Stimulated activated CD8-positive, alpha-beta memory T cell treated with anti-CD3 and anti-CD28 coated beads, Interleukin-15, amount 100 ng/mL, for 4 hours (primary cell): ENCODE data around the gene AP1G2.
A peak's percentile ranks its signal among the peaks of the same experiment; 100 is the strongest.
"Not testable (repeated sequence)": the region's sequence is repeated elsewhere in the genome, so short reads cannot be mapped to it uniquely, and the experiment has no call there.

Source experiments
- DNase-seq, 2 donors: peaks; one replicate each; pipeline ENCODE4 v3.0.0-alpha.2; 2020; ENCODE audit warnings: low read depth in 2 of 2

The AP1G2 gene, protein sequence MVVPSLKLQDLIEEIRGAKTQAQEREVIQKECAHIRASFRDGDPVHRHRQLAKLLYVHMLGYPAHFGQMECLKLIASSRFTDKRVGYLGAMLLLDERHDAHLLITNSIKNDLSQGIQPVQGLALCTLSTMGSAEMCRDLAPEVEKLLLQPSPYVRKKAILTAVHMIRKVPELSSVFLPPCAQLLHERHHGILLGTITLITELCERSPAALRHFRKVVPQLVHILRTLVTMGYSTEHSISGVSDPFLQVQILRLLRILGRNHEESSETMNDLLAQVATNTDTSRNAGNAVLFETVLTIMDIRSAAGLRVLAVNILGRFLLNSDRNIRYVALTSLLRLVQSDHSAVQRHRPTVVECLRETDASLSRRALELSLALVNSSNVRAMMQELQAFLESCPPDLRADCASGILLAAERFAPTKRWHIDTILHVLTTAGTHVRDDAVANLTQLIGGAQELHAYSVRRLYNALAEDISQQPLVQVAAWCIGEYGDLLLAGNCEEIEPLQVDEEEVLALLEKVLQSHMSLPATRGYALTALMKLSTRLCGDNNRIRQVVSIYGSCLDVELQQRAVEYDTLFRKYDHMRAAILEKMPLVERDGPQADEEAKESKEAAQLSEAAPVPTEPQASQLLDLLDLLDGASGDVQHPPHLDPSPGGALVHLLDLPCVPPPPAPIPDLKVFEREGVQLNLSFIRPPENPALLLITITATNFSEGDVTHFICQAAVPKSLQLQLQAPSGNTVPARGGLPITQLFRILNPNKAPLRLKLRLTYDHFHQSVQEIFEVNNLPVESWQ

DNA sequence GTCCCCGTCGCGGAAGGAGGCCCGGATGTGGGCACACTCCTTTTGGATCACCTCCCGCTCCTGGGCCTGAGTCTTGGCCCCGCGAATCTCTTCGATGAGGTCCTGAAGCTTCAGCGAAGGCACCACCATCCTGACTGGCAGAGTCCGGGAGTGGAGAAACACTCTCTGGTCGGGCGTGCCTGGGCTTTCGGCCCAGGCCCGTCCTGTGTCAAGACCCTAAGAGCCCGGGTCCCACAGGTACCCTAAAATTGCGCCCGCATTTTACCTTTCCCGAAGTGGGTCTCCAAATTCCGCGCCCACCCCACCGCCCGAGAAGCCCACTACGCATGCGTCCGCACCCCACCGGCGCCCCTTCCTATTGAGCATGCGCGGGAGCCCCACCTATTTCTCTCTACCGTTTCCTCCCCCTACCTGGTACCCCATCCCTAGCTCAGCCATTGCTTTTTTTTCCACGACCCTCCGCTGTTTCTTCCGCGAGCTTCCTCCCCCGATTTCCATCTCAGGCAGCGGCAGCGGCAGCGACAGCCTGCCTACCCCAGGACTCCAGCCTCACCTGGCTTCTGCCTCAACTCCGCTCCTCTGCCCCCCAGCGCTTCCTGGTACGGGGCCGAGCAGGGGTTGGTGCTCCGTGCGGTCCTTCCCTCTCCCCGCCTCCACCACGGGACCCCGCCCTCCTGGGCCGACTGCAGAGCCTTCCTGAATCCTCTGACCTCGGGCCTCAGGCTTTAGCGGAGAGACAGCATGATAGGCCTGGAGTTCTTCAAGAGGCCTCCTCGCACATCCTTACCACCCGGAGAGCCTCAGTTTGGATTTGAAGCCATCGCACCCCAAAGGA lies at the start of gene AP1G2:
Gene AP1G2 (minus strand): TSS at position 606 of the 835 bp plus-strand sequence. CDS start 477 bp downstream, at position 129.
- peak; percentile 67 to 73 for DNase-seq

DNA sequence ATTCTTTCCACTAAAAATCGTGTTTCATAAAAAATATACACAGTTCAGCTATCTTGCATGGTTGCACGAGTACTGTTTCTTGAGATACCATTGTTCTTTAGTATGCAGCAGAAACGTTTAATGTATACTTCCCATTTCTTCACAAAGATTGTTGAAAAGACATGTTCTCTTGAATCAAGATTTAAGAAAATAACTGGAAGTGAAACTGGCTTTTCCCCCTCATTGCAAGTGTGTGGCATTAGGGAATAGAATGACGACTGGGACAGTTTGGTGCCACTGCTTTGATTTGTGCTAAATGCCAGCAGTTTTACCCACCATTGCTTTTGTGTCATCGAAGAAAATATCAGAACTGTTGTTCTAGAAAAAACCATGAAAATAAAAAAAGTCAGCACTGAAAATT lies 48.3 kb upstream of the AP1G2 start:
- DNase-seq: no peak

DNA sequence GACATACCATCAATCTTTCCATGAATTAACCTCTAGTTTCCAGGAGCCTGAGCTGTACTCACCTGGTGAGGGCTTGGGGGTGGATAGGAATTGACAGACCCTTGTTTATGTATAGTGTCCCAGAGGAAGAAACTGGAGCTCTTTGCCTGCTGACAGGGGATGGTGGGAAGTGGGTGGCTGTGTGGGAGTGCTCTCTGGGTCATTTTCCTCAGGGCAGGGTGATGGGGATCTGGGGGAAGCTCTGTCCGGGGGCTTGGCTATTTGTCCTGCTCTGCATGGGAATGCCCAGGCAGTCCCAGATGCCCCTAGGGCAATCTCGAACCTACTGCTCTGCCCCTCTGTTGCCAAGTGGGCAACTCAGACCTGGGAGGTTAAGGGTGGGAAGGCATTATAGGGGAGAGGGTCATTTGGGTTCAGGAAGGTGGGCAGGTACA lies 46.8 kb upstream of the AP1G2 start:
- DNase-seq: no peak

DNA sequence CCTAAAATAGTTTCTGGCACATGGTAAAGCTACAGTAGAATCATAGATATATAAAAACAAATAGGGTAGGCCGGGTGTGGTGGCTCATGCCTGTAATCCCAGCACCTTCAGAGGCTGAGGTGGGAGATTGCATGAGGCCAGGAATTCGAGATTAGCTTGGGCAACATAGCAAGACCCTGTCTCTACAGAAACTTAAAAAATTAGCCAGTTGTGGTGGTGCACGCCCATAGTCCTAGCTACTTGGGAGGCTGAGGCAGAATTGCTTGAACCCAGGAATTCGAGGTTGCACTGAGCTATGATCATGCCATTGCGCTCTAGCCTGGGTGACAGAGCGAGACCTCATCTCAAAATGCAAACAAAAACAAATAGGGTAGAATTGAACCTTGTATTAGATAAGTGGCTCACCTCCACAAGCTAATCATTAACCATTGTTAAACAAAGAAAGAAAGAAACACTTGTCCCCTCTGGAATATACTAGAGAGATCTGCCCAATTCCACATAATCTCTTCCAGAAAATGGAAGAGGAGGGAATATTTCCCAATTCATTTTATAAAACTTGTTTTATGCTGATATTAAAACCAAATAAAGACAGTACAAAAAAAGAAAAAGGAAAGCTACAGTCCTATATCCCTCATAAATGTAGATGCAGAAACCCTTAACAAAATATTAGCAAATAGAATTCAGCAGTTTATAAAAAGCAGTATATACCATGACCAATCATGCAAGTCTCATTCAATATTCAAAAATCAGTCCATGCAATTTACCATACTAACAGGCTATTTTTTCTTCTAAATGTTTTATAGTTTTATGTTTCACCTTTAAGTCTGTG lies 45.9 kb upstream of the AP1G2 start:
- no peak for DNase-seq

DNA sequence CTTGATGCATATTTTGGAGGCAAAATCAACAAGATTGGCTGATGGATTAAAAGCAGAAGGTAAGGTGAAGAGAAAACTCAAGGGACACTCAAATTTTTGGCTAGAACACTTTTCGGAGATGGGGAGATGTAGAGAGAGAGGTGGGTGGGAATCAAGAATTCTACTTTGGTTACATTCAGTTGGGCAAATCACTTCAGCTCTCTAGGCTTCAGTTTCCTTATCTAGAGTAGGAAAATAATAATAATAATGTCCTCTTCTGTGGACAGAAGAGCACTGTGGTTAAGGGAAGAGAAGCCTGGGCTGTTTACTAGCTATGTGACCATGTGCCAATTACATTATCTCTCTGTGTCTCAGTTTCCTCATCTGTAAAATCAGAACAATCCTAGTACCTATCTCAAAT lies 45.2 kb upstream of the AP1G2 start:
- no peak for DNase-seq

DNA sequence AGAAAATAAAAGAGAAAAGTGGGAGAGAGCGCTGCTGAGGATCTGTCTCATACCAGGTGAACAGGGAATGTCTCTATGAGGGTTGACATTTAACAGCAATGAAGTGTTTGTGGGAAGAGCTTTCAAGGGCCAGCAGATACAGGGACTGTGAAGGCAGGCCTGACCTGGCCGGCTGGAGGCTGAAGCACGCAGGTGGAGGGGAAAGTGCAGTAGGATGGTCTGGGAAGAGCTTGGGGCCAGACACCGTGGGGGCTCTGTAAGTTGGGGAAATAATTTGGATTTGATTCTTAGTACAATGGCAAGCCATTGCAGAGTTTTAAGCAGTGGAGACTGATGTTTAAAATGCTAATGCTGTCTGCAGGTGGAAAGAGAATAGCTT lies 44.8 kb upstream of the AP1G2 start:
- DNase-seq: no peak

DNA sequence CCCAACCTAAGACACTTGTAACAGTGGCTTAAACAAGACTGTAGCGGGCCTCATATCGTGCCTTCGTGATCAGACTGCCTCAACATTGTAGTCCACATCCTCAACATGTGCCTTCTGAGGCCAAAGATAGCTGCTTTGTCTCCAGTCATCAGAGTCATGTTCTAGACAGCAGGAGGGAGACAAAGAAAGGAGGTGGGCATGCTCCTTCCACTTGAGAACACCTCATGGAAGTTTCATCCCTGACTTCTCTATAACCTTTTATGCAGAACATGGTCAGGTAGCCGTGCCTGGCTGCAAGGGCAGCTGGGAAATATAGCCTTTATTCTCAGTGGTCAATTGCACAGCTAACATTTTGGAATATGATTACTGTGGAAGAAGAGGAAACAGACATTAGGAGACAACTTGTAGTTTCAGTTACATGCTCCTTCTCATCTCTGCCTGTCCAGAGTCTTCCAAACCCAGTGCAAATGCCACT lies 43.3 kb upstream of the AP1G2 start:
- no peak for DNase-seq

DNA sequence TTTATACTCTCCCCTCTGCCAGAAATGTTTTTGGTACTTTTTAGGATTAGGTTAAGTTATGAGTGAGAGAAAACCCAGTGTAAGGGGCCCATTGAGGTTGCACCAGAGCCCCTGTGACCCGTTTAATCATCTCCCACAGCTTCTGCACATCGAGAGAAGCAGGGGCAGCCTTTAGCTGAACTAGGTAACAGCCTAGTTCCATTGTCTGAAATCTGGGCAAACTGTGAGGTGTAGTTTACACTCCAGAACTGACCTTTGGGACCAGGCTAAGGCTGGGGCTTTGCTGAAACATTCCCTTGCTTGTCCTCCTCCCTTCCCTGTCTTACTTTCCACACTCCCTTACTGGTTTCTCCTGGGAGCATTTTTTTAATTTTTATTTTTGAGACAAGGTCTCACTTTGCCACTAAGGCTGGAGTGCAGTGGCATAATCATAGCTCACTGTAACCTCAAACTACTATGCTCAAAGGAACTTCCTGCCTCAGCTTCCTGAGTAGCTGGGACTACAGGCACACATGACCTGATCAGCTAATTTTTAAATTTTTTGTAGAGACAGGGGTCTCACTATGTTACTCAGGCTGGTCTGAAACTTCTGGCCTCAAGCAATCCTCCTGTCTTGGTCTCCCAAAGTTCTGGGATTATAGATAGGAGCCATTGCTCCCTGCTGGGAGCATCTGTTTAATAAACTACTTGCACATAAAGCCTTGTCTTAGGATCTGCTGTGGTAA lies 42.7 kb upstream of the AP1G2 start:
- DNase-seq: no peak

DNA sequence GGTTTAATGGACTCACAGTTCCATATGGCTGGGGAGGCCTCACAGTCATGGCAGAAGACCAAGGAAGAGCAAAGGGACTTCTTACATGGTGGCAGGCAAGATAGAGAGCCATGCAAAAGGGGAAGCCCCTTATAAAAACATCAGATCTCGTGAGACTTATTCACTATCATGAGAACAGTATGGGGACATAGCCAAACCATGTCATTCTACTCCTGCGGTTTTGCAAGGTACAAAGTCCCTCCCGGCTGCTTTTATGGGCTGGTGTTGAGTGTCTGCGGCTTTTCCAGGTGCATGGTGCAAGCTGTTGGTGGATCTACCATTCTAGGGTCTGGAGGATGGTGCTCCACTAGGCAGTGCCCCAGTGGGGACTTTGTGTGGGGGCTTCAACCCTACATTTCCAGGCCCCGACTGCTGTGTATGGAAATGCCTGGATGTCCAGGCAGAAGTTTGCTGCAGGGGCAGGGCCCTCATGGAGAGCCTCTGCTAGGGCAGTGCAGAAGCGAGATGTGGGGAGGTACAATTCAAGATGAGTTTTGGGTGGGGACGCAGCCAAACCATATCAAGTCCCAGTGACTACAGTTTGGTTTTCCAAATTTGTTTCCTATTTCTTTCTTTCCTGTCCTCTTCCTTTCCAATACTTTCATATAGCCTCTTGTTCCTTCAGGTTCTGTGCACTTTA lies 42.0 kb upstream of the AP1G2 start:
- not testable (repeated sequence) for DNase-seq

DNA sequence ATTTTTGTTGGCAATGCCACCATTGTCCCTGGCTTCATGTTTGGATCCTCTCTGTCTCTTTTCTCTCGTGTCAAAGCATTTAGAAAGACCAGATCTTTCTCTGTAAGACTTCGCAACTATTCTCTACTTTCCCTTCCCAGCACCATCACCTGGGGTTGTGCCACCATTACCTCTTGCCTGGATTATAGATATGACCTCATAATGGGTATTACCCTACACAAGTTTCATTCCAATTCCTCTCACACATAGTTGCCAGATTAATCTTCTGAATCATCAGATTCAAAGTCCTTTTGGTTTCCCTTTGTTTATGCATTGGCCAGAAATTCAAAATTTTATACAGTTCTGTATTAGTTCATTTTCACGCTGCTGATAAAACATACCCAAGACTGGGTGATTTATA lies 41.4 kb upstream of the AP1G2 start:
- no peak for DNase-seq

DNA sequence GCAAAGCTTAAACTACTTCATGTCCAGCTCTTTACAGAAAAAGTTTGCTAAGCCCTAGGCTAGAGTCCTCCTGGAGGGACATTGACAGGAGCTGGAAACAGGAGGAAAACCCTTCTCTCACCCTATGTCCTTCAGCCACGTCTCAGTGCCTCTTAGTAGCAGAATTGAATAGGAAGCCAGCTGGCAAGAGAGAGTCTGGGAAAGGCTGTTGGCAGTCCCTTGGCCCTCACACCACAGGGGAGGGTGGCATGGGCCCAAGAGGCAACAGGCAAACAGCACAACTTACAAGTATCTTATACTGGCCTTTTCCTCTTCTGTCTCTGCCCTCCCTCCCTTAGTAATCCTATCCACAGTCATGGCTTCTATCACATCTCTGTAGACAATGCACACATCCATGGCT lies 40.9 kb upstream of the AP1G2 start:
- DNase-seq: no peak

DNA sequence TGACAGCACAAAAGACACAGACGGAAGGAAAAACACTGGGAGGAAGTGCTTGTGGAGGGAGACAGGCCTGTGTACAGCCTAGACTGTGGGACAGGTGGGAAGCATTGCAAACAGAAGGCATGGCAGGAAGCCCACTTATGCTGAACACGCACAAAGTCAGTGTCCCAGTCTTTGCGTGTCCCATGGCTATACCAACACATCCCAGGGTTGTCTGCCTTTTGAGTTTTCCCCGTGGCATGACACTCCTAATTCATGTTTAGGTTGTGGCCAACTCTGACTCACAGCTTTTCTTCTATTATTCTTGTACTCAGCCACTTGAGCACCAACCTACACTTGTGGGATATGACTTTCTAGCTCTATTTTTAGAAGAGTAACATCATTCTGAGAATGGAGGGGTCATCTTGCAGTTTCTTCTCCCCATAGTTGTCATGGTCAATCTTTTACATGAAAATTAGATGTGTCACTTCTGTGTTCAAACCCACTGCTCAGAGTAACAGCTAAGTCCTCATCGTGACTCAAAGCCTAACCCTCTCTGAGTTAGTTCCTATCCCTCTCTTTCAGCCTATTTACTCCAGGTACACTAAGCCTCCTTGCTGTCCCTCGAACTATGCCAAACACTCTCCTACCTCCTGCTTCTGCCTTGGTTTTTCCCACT lies 38.5 kb upstream of the AP1G2 start:
- no peak for DNase-seq

DNA sequence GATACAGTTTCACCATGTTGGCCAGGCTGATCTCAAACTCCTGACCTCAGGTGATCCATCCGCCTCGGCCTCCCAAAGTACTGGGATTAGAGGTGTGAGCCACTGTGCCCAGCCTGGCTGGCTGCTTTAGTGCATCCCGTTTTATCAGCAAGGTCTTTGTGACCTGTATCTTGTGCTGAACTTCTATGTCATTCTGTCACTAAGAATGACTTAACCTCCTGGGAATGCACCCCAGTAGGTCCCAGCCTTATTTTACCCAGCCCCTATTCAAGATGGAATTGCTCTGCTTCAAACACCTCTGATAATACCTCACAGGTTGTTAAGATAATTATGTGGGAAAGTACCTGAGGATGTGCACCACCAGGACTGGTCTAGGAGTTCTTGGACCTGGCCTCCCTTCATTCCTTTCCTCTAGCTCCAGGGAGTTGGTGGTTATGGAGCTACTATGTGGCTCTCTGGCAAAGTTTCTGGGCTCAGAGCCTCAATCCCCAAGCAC lies 37.1 kb upstream of the AP1G2 start:
- DNase-seq: no peak

DNA sequence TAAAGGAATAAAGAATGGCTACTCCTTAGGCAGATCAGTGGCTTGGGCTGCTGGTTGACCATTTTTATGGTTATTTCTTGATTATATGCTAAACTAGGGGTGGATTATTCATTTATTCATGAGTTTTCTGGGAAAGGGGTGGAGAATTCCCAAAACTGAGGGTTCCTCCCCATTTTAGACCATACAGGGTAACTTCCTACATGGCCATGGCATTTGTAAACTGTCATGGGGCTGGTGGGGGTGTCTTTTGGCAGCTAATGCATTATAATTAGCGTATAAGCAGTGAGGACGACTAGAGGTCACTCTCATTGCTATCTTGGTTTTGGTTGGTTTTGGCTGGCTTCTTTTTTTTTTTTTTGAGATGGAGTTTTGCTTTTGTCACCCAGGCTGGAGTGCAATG lies 36.6 kb upstream of the AP1G2 start:
- no peak for DNase-seq

DNA sequence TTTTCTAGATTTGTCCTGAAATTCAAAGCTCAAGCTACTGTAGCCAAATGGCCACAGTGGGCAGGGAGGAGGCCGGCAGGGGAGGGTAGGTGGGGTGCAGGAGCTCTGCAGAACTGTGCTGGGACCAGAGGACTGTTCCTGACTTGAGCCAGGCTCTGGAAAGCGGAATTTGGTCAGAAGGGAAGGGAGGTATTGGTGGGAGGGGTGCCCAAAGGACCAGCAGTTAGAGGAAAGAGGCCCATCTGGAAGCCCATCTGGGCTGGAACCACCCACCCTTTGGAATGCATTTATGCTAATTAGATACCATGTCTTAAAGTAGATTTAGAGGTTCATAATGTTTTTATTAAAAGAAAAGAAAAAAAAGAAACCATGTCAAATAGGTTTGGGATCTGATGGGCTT lies 35.5 kb upstream of the AP1G2 start:
- DNase-seq: no peak

DNA sequence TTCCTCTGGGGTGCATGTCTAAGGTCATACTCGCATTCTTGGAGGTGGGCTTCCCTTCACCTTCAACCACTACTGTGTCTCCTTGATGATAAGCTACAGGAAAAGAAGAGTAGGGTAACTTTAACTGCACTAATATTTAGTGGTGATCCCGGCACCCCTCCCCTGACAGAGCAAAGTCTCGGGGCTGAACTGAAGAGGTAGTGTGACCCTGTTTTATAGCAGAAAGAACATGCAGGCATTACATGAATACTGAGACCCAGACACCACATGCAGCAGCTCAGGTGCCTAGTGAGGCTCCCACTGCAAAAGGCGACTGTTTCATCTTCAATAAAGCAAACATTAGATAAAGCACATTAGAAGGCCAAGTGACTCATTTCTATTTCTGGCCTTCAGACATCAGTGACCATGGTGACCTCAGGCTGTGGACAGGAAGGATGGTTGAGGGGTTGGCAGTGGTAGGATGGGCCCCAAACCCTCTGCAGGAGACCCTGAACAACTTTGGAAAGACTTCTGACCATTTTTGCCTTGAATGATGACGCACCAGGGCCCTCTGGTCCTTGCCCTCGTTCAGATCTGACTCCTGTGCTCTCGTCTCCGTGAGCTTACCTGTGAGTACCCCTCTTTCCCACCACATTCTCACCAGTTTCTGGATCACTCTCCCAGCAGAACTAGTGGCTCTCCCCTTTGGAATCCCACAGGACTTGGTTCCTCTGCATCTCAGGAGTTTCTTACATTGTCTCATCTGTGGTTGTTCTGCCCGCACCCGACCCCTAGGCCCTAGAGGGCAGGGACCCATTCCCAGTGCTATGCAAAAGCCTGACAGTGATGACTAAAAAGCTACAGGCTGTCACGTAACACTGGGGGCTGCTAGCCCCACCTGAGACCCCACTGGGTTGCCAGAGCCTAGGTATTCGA lies 34.8 kb upstream of the AP1G2 start:
- DNase-seq: no peak

DNA sequence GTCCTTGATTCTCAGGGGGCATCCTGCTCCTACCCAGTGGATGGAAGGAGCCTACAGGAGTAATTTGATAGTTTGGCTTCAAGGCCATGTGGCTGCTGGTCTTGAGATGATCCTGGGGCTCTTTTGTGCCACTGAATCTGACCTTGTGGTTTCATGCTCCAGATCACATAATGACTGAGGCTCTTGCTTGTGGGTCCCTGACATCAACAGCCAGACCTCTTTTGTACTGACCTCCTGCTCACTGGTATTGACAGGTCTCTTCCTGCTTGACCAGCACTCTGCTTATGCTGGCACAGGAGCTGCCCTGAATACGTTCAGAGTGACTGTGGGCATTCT lies 34.2 kb upstream of the AP1G2 start:
- no peak for DNase-seq

DNA sequence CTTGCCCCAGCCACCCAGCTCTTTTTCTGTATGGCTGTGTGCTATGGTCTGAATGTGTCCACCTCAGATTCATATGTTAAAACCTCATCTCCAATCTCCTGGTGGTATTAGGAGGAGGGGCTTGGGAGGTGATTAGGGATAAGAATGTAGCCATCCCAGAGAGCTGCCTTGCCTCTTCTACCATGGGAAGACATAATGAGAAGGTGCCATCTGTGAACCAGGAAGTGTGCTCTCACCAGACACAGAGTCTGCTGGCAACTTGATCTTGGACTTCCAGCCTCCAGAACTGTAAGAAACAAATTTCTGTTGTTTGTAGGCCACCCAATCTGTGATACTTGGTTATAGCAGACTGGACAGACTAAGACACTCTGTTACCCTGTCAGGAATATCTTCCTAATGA lies 33.8 kb upstream of the AP1G2 start:
- no peak for DNase-seq
